ENCODE results near the gene ARHGAP26.

Gene ARHGAP26

DNA sequence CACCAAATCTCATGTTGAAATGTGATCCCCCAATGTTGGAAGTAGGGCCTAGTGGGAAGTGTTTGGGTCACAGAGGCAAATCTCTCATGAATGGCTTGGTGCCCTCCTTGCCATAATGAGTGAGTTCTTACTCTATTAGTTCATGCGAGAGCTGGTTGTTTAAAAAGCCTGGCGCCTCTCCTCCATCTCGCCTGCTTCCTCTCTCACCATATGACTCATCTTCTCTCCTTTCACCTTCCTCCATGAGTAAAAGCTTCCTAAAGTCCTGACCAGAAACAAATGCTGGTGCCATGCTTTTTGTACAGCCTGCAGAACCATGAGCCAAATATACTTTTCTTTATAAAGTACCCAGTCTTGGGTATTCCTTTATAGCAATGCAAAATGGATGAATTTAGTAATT is 20.9 kb upstream of the ARHGAP26 start:
- DNase-seq = no peak

GRCh38 chr5:142753116-142753631 is 17.0 kb upstream of the ARHGAP26 start:
- no peak for DNase-seq

DNA sequence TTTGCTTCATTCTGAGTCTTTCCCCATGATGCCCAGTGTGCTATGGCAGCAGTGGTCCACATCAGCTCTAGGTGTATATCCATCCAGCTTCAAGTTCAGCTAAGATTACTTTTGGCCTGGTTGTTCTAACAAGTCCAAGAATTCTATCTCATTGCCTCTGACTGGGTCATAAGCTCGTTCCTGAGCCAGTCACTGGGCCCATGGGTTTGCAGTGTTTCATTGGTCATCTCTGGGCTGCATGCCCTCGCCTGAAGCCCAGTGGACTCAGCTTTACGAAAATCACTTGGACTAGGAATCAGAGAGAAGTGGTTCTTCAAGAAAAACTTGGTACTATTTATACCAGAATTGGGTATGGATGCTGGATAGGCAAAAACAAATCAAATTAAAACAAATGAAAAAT is 16.1 kb upstream of the ARHGAP26 start:
- DNase-seq = no peak

- DNase-seq = no peak
Measured at GRCh38 chr5:142756576-142756975, 13.6 kb upstream of the ARHGAP26 start.

- DNase-seq = no peak
Measured at GRCh38 chr5:142757564-142757963, 12.6 kb upstream of the ARHGAP26 start.

GRCh38 chr5:142758062-142758795 is 11.9 kb upstream of the ARHGAP26 start:
- DNase-seq = no peak

DNA sequence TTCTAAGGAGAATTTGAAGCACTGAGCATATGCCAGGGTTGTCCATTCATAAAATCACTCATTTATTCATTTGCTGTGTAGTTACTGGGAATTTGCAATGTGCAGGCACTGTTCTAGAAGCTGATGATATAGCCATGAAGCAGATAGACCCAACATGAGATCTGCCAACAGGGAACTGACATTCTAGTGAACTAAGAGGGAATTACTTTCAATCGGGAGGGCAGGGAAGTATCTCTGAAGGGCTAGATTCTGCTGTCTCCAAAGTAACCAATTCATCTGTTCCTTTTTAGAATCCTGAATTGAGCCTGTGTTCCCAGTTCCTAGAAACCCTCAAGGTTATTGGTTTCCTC is 11.4 kb upstream of the ARHGAP26 start:
- DNase-seq = no peak

DNA sequence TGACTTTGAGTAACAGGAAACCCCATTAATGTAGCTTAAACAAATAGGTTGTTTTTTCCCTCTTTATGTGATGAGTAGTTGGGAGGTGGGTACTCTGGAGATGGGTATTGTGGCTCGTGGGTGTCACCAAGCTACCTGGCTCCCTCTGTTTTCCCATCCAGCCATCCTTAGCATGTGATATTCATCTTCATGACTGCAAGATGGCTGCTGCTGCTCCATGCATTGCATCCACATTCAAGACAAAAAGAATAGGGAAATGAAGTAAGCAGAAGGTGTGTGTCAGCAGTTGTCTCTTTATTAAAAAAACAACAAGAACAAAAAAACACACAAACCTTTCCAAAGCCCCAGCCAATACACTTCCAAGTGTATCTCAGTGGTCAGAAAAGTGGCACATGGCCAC is 6.5 kb upstream of the ARHGAP26 start:
- DNase-seq = no peak

DNA sequence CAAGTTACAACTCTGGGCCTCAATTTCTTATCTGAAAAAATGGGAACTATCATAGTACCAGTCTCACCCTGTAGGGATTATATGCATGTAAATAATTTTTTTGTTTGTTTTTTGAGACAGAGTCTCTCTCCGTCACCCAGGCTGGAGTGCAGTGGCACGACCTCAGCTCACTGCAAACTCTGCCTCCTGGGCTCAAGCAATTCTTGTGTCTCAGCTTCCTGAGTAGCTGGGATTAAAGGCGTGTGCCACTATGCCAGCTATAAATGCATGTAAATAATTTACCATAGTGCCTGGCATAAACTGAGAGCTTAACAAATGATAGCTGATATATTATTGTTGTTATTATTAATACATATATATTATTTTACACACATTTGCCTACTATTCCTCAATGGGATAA is 3.0 kb upstream of the ARHGAP26 start:
- DNase-seq = no peak

DNA sequence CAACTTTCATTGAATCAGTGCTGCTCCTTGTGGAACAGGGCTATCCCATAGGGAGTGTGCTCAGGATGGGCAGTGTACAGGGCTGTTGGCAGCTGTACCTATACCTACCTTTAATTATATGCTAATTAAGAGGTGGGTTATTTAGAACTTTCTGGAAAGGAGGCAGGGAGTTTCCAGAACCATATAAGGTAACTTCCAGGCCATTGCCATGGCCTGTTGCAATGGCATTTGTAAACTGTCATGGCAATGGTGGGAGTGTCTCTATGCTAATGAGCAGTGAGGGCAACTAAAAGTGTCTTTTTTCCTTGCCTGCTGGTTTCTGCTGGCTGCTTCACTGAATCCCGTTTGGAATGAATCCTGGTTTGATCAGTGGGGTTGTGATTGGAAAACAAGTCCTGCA is 2.3 kb upstream of the ARHGAP26 start:
- no peak for DNase-seq

- DNase-seq = no peak
Measured at GRCh38 chr5:142769251-142769792, 855 bp upstream of the ARHGAP26 start.

DNA sequence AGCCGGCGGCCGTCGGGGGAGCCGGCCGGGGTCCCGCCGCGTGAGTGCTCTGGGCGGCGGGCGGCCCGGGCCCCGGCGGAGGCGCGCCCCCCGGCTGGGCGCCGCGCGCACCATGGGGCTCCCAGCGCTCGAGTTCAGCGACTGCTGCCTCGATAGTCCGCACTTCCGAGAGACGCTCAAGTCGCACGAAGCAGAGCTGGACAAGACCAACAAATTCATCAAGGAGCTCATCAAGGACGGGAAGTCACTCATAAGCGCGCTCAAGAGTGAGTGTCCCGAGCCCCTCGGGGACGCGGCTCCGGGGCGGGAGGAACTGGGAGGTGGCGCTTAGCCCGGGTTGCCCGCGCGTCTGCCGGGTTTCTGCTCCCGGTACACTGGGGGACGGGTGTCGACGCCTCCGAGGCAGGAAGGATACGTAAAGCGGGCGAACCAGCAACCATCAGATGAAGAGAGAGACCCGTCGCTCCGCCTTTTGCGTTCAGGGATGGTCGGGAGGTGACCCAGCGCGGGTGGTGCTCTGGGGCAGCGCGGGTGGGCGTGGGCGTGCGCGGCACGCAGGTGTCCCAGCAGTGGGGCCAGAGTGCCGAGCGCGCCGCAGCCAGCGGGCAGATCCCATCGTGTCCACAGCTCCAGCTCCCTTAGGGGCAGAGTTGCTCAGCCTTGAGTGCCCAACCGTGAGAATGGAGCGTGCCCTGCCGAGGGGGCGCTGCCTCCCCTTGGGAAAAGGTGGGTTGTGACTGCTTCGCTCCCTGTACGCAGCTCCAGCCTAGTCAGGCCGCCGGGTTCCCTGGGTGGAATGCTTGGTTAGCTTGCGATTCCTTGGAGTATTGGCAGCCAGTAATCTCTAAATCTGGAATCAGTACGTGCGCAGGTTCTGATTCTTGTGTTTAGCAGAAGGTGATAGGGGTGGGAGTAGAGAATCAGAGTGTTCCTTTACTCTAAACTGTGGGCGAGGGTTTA is 753 bp downstream of the ARHGAP26 start:
- DNase-seq = no peak

GRCh38 chr5:142771666-142772065 is 1.5 kb downstream of the ARHGAP26 start:
- DNase-seq = no peak

GRCh38 chr5:142772446-142773293 is 2.5 kb downstream of the ARHGAP26 start:
- no peak for DNase-seq

- DNase-seq = no peak
Measured at GRCh38 chr5:142777099-142777498, 6.9 kb downstream of the ARHGAP26 start.

- DNase-seq = no peak
Measured at GRCh38 chr5:142777850-142778249, 7.7 kb downstream of the ARHGAP26 start.

DNA sequence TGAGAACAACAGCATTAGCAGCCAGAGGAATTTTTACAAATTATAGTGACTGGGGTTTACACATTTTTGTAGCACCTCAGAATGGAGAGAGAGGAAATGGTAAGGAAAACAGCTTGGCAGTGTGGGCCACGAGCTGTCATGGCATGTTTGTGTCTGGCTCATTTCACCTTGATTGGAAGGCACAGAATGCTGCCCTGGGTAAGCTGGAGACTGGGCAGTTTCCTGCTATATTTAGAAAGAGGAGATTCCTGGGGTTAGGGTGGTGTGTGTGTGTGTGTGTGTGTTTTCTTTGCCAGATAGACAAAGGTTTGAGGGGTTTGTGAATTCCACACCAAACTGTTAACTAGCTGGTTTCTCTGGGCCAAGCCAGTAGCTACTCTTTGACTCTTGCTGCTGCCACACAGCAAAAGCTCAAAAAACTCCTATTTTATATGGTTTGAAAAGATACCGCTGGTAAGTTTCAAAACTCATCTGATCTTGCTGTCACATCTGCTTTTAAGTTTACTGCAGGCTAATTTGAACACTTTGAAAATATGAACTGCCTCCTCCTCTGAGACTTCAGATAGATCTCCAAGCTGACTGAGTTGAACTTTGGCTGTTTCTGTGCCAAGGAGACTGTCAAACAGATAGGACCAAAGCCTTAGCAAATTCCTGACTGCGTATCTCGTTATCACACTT is 9.1 kb downstream of the ARHGAP26 start:
- DNase-seq = no peak

- DNase-seq = no peak
Measured at GRCh38 chr5:142780871-142781270, 10.7 kb downstream of the ARHGAP26 start.

DNA sequence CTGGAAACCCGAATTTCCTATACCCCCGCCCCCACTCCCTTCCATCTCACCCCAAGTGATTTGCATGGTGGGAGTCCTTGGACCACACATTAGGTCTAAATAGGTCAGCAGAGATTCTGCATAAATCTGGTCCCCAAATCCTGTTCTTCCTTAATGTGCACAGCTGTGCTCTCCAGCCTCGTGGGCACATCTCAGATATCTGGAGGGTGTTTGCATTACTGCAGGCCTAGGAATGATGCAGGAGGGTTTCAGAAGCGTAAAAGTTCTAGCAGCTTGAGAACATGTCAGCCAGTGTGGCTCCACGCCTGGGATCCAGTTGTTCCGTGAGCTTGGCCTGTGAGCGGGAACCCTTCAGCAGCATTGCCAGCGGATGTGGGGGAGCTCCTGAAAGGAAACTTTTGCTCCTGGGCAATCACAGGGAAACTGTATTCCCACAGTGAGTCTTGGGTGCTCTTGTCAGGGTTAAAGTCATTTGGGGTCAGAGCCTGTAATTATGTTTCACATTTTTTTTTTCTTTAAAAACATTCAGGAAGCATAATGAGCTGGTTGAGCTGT is 12.9 kb downstream of the ARHGAP26 start:
- no peak for DNase-seq

GRCh38 chr5:142783601-142784341 is 13.6 kb downstream of the ARHGAP26 start:
- DNase-seq = no peak

GRCh38 chr5:142784401-142784955 is 14.3 kb downstream of the ARHGAP26 start:
- no peak for DNase-seq

All from NCI-H446 treated with DMSO at 0.1 percent for 48 hours (cell line).